SIG-M5 (cell line): ENCODE data around the gene TULP4.
"Not testable (repeated sequence)": the region's sequence is repeated elsewhere in the genome, so short reads cannot be mapped to it uniquely, and the experiment has no call there.

Experiments used
- DNase-seq: peaks from one replicate; lab custom pipeline; 2025; lab: John Stamatoyannopoulos, UW

Gene TULP4

GRCh38 chr6:158391276-158391675 is 79.0 kb downstream of the TULP4 start:
- no peak for DNase-seq

GRCh38 chr6:158391977-158392376 is 79.7 kb downstream of the TULP4 start:
- DNase-seq = not testable (repeated sequence)

- DNase-seq = no peak
Observed at GRCh38 chr6:158396136-158396535, 83.9 kb downstream of the TULP4 start.

- DNase-seq = no peak
Observed at GRCh38 chr6:158397578-158397977, 85.3 kb downstream of the TULP4 start.

- DNase-seq = no peak
Observed at GRCh38 chr6:158398252-158399024, 86.2 kb downstream of the TULP4 start.

GRCh38 chr6:158399040-158399700 is 86.9 kb downstream of the TULP4 start:
- DNase-seq = no peak

GRCh38 chr6:158402184-158402583 is 89.9 kb downstream of the TULP4 start:
- DNase-seq = no peak

GRCh38 chr6:158405321-158405831 is 93.1 kb downstream of the TULP4 start:
- not testable (repeated sequence) for DNase-seq

GRCh38 chr6:158405933-158406332 is 93.7 kb downstream of the TULP4 start:
- no peak for DNase-seq

GRCh38 chr6:158406736-158407135 is 94.5 kb downstream of the TULP4 start:
- no peak for DNase-seq

- no peak for DNase-seq
Observed at GRCh38 chr6:158408013-158408412, 95.7 kb downstream of the TULP4 start.

- no peak for DNase-seq
Observed at GRCh38 chr6:158408552-158409130, 96.4 kb downstream of the TULP4 start.

- DNase-seq = no peak
Observed at GRCh38 chr6:158409451-158409850, 97.2 kb downstream of the TULP4 start.

- no peak for DNase-seq
Observed at GRCh38 chr6:158410784-158411183, 98.5 kb downstream of the TULP4 start.

- DNase-seq = no peak
Observed at GRCh38 chr6:158411998-158412397, 99.7 kb downstream of the TULP4 start.

GRCh38 chr6:158413028-158413427 is 100.8 kb downstream of the TULP4 start:
- no peak for DNase-seq

- DNase-seq = no peak
Observed at GRCh38 chr6:158413814-158414565, 101.7 kb downstream of the TULP4 start.

- DNase-seq = no peak
Observed at GRCh38 chr6:158414851-158415262, 102.6 kb downstream of the TULP4 start.

- DNase-seq = no peak
Observed at GRCh38 chr6:158415666-158416065, 103.4 kb downstream of the TULP4 start.

GRCh38 chr6:158416883-158417759 is 104.9 kb downstream of the TULP4 start:
- no peak for DNase-seq

- DNase-seq = no peak
Observed at GRCh38 chr6:158417760-158418098, 105.5 kb downstream of the TULP4 start.
